Rectal smooth muscle tissue (tissue), 1 donor: ENCODE measurements around the gene AP3S1.

Experiments used
- H3K27ac ChIP-seq: one replicate; pipeline ENCODE4 v1.7.0; 2013; ENCODE audit warnings: low read depth, low read length, inconsistent platforms
- H3K27me3 ChIP-seq: one replicate; pipeline ENCODE4 v1.7.0; 2013; ENCODE audit warnings: low read length; ENCODE audit not compliant: control insufficient read depth, insufficient read depth
- H3K36me3 ChIP-seq: one replicate; pipeline ENCODE4 v1.7.0; 2013; ENCODE audit warnings: low read length; ENCODE audit not compliant: control insufficient read depth, insufficient read depth
- H3K4me1 ChIP-seq: one replicate; pipeline ENCODE4 v1.7.0; 2013; ENCODE audit warnings: low read length; ENCODE audit not compliant: control insufficient read depth, insufficient read depth
- H3K4me3 ChIP-seq: one replicate; pipeline ENCODE4 v1.7.0; 2013; ENCODE audit warnings: low read length
- H3K9ac ChIP-seq: one replicate; pipeline ENCODE4 v1.7.0; 2013; ENCODE audit warnings: low read length

The AP3S1 gene

DNA sequence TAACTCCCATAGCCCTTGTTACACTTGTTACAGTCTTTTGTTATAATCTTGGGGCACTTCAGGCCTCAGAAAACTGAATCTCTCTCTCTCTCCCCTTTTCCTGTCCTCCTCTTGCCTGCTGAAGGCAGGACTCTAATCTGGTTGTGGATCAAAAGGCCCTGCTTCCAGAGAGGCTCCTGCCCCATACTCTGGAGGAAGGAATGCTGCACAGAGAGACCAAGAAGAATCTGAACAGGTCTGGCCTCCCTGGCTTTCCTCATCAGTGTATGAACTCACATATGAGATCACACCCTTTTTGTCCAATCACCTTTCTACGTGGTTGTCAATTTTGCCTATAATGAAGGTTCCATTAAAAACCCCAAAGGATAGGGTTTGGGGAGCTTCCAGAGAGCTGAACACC, 94.3 kb downstream of the AP3S1 start:
- H3K9ac ChIP-seq: no peak overlapping the region
- H3K27me3 ChIP-seq: no peaks in the 10 kb centered on the region
- no peaks in the 10 kb centered on the region for H3K4me1 ChIP-seq
- H3K27ac ChIP-seq: no peak overlapping the region
- no peaks in the 10 kb centered on the region for H3K36me3 ChIP-seq
- H3K4me3 ChIP-seq: no peak overlapping the region

DNA sequence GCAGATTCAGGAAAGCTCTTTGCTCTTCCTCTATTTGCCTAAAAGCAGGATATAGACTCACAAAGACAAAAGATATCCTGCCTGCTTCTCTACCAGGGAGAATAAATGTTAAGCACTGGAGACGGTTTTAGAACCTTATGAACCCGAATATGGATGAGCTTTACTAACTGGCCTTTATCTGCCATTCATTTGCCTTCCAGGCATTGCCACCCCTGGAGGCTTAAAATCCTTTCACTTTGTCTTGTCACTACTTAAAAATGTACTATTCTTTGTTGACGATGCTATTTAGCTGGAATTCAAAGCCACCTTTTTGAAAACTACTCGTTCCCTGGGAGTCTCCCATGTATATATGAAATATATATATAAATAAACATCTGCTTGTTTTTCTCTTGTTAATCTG, 97.3 kb downstream of the AP3S1 start:
- H3K36me3 ChIP-seq: no peaks in the 10 kb centered on the region
- H3K4me3 ChIP-seq: no peak overlapping the region
- no peak overlapping the region for H3K9ac ChIP-seq
- H3K27me3 ChIP-seq: no peaks in the 10 kb centered on the region
- H3K4me1 ChIP-seq: no peaks in the 10 kb centered on the region
- no peak overlapping the region for H3K27ac ChIP-seq

DNA sequence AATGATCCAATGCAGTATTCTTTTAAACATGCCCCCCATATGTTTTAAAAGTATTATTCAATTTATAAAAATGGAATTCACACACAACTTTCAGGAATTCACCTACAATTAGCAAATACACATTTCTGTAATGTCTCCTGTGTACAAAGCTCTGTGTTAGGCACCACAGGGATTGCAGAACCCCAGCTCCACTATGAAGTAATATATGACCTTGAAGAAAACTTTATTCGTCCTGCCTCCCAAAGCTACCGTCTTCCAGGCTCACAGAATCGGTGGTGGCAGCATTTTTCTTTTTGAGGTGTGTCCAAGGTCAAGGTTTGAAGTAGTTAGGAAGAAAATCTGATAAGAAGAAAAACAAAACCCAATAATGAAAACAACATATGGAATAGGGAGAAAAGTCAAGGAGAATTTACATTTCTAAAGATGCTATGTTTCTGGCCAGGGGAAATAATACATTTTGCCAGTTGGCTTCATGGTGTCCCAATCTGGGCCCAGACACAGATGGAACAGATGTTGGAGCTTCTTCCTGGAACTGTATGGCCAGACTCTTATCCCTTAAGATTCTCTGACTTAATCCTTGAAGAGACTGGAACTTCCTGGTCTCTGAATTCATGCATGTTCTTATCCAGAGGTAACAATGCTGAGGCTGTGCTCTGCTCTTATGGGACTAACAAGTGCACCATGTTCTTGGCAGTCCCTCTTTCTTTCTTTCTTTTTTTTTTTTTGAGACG, 98.5 kb downstream of the AP3S1 start:
- Histone ChIP-seq H3K27me3 (no peaks in the 10 kb centered on the region), H3K9ac (no peak overlapping the region), H3K36me3 (no peaks in the 10 kb centered on the region), H3K4me1 (no peaks in the 10 kb centered on the region), H3K4me3 (no peak overlapping the region), H3K27ac (no peak overlapping the region)

DNA sequence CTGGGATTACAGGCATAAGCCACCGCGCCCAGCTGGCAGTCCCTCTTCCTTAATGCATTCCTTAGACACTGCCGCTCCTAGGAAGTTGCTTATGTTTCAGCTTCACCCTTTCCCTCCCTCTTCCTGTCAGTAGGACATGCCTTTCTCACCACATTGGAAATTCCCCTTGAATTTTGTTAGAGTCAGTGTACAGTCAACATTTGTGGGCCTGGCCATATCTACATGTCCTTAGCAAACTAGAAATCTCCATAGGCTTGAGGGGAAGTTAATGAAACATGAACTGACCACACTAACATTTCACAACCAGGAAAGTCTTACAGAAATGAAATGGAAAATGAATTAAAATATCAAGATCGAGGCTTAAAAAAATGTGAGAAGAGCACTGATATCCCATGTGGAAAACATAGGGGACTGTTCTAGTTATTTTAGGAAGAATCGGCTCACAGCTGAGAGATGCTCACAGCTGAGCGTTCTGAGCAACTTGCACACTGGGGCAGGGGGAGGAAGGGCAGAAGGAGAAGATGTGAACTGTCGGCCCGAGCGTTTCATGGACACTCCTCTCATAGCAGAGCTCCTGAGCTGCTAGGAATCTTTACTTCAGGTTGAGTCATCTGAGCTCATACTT, 99.4 kb downstream of the AP3S1 start:
- Histone ChIP-seq H3K9ac (no peak overlapping the region), H3K4me1 (no peaks in the 10 kb centered on the region), H3K27ac (no peak overlapping the region), H3K36me3 (no peaks in the 10 kb centered on the region), H3K4me3 (no peak overlapping the region), H3K27me3 (no peaks in the 10 kb centered on the region)

DNA sequence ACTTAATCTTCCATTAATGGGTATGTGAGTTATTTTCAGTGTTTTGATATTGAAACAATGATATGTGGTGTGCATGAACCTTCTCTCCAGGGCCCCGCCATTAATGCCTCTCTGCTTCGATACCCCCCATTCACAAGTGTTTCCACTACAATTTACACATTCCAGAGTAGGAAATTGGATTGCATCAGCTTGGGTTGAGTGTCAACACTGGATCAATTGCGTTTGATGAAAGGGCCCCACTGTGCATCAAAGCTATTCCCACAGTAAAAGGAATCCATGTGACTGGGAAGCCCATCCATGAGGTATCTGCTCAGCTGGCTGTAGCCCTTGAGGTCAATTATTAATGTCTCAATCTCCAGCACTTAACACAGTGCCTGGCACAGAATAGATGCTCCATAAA, 102.8 kb downstream of the AP3S1 start:
- Histone ChIP-seq H3K27ac (no peak overlapping the region), H3K4me3 (no peak overlapping the region), H3K27me3 (no peaks in the 10 kb centered on the region), H3K4me1 (no peaks in the 10 kb centered on the region), H3K36me3 (no peaks in the 10 kb centered on the region), H3K9ac (no peak overlapping the region)

DNA sequence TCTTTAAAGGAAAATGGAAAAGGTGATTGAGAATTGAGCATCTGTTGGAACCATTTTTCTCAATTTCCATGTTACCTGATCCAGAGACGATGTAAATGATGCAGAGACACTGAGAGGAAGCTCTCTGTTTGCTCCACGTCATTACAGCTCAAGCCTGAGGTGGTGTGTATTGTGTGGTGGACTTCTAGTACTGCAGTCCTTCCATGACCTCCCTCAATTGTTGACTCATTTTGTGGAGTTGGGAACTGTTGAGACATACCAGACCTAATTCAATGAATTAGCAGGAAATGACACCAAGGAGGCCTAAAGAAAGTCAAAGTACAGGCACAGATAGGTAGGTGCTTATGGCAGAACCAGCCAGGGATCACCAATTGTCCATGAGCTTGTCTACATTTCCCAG, 104.9 kb downstream of the AP3S1 start:
- no peak overlapping the region for H3K4me3 ChIP-seq
- H3K36me3 ChIP-seq: no peaks in the 10 kb centered on the region
- no peaks in the 10 kb centered on the region for H3K4me1 ChIP-seq
- H3K9ac ChIP-seq: no peak overlapping the region
- no peak overlapping the region for H3K27ac ChIP-seq
- H3K27me3 ChIP-seq: no peaks in the 10 kb centered on the region

DNA sequence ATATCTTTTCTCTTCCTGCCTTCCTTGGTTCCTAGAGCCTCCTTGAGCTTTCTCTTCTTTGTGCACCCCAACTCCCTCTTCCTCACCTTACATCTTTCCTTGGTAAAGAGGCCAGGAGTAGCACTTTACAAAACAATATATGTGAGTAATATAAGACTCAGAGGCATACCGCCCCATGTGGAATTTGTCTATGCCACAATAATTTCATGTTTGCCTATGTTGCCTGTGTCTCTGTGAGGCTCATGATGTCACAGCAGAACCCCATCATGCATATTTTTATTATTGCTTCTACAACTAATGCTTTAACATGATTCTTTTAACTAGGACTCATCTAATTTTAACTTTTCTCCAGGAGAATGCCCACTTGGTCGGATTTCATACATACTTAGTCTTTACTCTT, 105.5 kb downstream of the AP3S1 start:
- no peak overlapping the region for H3K4me3 ChIP-seq
- no peak overlapping the region for H3K27ac ChIP-seq
- H3K36me3 ChIP-seq: no peaks in the 10 kb centered on the region

DNA sequence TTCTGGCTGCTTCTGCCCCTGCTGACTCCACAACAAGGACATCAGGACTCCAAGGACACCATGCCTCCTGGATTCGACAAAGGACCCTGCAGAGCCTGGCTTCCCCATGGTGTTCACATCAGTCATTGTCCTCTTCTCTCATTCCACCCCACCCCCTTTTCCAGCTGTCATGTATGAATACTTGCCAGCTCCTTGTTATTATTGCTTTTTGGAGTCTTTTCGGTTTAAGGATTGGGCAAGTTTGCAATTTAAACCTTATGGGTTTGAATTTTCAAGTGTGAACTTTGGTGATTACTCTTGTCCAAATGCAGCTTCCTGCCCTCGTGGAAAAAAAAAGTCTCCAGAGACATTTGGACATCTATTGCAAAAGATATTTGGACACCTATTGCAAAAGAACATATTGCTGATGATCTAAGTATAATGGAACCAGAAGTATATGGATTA, 106.4 kb downstream of the AP3S1 start:
- Histone ChIP-seq H3K4me3 (no peak overlapping the region), H3K9ac (no peak overlapping the region), H3K36me3 (no peaks in the 10 kb centered on the region), H3K27ac (no peak overlapping the region), H3K4me1 (no peaks in the 10 kb centered on the region), H3K27me3 (no peaks in the 10 kb centered on the region)

More for the DNA sequence above, 105.5 kb downstream of the AP3S1 start:
- Histone ChIP-seq H3K27me3 (no peaks in the 10 kb centered on the region), H3K4me1 (no peaks in the 10 kb centered on the region), H3K9ac (no peak overlapping the region)

DNA sequence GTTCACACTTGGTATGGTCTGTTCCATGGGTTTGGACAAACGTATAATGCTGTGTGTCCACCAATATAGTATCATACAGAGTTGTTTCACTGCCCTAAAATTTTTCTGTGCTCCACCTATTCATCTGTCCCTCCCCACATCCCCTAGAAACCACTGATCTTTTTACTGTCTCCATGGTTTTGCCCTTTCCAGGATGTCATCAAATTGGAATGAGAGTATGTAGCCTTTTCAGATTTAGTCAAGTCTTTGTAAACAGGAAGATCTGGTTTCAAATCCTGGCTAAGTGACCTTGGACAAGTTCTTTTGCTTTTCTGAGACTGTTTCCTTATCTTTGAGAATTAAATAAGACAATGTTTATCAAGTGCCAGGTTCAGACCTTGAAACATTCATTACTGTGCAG, 107.4 kb downstream of the AP3S1 start:
- Histone ChIP-seq H3K9ac (no peak overlapping the region), H3K4me1 (no peaks in the 10 kb centered on the region), H3K4me3 (no peak overlapping the region), H3K27ac (no peak overlapping the region), H3K36me3 (no peaks in the 10 kb centered on the region), H3K27me3 (no peaks in the 10 kb centered on the region)

DNA sequence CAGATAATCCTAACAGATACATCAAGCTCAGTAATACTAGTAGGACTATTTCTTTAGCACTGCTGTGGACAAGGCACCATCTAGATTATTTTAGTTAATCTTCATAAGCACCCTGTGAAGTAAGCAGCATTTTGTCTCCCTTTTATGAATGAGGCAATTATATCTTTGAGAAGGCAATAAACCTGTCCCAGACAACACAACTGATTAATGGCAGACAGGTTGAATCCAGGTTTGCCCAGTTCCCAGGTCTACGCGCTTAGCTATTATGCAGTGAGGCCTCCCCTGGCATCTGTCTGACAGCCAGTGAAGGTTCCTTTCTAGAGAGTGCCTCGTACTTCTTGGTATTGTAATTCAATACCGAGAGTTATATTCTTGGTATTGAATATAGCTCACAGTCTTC, 110.9 kb downstream of the AP3S1 start:
- Histone ChIP-seq H3K27me3 (no peaks in the 10 kb centered on the region), H3K4me1 (no peaks in the 10 kb centered on the region), H3K4me3 (no peak overlapping the region), H3K36me3 (no peaks in the 10 kb centered on the region), H3K27ac (no peak overlapping the region), H3K9ac (no peak overlapping the region)

DNA sequence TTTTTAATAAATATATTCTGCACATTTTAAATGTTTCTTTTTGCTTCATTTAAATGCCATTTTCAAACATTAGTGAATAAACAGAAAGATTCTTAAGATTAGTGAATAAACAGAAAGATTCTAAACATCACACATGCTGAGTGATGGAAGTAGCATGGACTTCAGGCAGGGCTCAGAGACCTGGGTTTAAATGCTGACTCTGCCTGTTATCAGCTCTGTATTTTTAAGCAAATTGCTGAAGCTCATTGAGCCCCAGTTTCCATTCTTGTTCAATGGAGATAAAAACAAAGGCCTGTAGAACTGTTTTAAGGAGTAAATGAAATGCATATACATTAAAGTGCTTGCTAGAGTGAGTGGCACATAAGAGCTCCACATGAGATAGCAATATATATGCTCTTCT, 112.4 kb downstream of the AP3S1 start:
- Histone ChIP-seq H3K27me3 (no peaks in the 10 kb centered on the region), H3K27ac (no peak overlapping the region)

DNA sequence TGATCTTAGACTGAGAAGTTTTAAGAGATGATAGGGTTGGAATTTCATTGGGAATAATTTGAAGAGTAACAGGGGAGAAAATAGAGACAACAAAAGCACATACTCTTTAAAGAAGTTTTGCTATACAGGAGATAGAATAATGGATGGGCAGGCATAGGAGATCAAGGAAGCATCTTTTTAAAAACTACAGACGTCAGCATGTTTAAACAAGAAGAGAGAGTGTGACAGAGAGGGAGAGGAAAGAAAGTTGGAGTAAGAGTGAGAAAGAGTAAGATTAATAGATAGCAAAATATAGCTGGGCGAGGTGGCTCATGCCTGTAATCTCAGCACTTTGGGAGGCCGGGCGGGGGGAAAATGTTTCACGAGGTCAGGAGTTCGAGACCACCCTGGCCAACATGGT, 115.2 kb downstream of the AP3S1 start:
- peaks cover 5% of the 10 kb centered on the region for H3K27me3 ChIP-seq
- no peak overlapping the region for H3K4me3 ChIP-seq
- H3K9ac ChIP-seq: no peak overlapping the region
- no peaks in the 10 kb centered on the region for H3K36me3 ChIP-seq
- no peak overlapping the region for H3K27ac ChIP-seq
- no peaks in the 10 kb centered on the region for H3K4me1 ChIP-seq

More for the DNA sequence above, 112.4 kb downstream of the AP3S1 start:
- no peaks in the 10 kb centered on the region for H3K4me1 ChIP-seq
- H3K36me3 ChIP-seq: no peaks in the 10 kb centered on the region
- H3K9ac ChIP-seq: no peak overlapping the region
- H3K4me3 ChIP-seq: no peak overlapping the region
